Activated naive CD8-positive, alpha-beta T cell treated with anti-CD3 and anti-CD28 coated beads, Interleukin-2, amount 50 U/mL, for 16 hours (primary cell): ENCODE measurements around the gene TSHZ2.
"Not testable (repeated sequence)": the region's sequence is repeated elsewhere in the genome, so short reads cannot be mapped to it uniquely, and the experiment has no call there.

Source experiments
- DNase-seq: peaks from one replicate; pipeline ENCODE4 v3.0.0-alpha.2; 2020; ENCODE audit warnings: low read depth, low spot score

The TSHZ2 gene

GRCh38 chr20:52963131-52963530, 9.0 kb upstream of the TSHZ2 start:
- no peak for DNase-seq

DNA sequence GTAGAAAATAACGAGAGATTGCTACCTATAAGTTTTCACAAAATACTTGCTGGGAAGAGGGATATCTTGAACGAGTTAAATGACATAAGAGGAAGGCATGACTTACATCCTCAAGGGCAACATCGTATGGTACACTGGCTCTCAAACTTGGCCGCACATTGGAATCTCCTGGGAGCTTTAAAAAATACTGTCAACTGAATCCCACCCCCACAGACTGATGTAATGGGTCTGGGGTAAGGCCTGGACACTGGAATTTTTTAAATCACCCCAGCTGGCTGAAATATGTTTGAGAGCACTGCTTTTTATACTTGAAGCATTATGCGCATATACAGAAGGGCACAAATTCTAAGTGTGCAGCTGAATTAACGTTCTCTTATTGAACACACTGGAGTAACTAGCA, 8.0 kb upstream of the TSHZ2 start:
- DNase-seq, result no peak

- DNase-seq, result no peak
Observed at GRCh38 chr20:52965380-52965779, 6.8 kb upstream of the TSHZ2 start.

- DNase-seq, result no peak
Observed at GRCh38 chr20:52965819-52966218, 6.3 kb upstream of the TSHZ2 start.

DNA sequence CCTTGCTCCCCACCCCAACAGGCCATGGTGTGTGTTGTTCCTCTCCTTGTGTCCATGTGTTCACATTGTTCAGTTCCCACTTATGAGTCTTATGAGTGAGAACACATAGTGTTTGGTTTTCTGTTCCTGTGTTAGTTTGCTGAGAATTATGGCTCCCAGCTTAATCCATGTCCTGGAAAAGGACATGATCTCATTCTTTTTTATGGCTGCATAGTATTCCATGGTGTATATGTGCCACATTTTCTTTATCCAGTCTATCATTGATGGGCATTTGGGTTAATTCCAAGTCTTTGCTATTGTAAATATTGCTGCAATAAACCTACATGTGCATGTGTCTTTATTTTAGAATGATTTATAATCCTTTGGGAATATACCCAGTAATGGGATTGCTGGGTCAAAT, 5.6 kb upstream of the TSHZ2 start:
- DNase-seq, result not testable (repeated sequence)

GRCh38 chr20:52971498-52972189, 514 bp upstream of the TSHZ2 start:
- no peak for DNase-seq

GRCh38 chr20:52972965-52973819, 1.0 kb downstream of the TSHZ2 start:
- no peak for DNase-seq

- DNase-seq, result no peak
Observed at GRCh38 chr20:52974179-52974594, 2.0 kb downstream of the TSHZ2 start.

GRCh38 chr20:52975029-52975732, 3.0 kb downstream of the TSHZ2 start:
- no peak for DNase-seq

- no peak for DNase-seq
Observed at GRCh38 chr20:52975803-52976531, 3.8 kb downstream of the TSHZ2 start.

- DNase-seq, result no peak
Observed at GRCh38 chr20:52978851-52979250, 6.7 kb downstream of the TSHZ2 start.

GRCh38 chr20:52981051-52981450, 8.9 kb downstream of the TSHZ2 start:
- DNase-seq, result no peak

DNA sequence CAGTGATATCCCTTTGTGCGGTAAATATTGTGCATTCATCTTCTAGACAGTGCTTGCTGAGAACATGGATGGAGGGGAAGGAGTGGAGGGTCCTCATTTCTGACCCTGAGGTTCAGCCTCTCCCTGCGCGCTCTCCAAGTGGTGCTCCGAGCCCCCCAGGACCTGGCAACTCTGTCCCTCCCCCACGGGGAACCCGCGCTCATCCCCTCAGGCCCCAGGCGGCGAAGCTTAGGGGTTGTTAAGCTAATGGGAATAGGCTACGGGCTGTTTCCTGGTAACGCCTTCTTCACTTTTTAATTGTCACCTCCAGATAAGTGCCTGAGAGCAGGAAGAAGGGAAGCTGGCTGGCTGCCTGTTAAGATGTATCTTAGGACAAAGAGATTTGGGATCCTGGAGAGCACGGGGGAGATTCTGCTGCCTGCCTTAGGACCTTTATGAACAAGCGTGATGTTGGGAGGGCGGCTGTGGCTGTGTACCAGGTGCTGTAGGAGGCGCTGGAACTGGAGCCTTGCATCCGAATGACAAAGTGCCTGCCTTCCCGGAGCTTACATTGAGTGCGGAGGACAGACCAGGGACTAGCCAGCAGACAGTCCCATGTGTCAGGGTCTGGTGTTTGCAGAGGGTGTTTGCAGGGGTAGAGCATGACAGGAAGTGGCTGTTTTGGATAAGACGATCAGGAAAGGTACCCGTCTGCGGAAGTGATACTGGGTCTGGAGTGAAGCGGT, 11.7 kb downstream of the TSHZ2 start:
- no peak for DNase-seq

DNA sequence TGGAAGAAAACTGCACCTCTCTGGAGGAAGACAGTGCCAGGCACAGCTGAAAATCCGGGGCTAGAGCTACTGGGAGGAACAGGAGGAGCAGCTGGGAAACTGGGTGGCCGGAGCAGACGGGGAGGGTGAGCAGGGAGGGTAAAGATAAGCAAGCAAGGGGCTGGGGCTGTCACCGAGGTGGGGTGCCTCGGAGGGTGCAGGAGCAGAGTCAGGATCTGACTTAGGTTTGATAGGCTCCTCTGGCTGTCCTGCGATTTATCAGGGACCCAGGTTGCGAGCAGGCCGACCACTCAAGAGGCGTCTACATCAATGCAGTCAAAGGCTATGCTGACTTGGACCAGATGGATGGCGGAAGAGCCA, 12.3 kb downstream of the TSHZ2 start:
- no peak for DNase-seq

DNA sequence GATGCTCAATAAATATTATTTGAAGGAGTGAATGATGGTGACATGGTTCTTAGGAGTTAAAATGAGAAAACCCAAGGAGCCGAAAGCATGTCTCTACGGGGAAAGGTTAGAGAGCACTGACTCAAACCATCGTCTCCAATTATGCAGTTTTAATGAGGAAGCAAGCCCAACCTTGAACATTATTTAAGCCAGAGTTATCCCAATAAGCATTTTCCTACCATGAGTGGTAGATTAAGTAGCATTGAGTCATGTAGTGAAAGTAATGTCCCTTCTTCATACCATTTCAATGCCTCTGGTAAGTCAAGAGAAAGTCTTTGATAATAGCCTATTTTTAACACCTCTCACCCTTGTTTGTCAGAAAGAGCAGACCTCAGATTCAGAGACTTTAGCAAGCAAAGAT, 13.5 kb downstream of the TSHZ2 start:
- DNase-seq, result no peak

GRCh38 chr20:52987295-52987694, 15.1 kb downstream of the TSHZ2 start:
- no peak for DNase-seq

GRCh38 chr20:52991830-52992229, 19.7 kb downstream of the TSHZ2 start:
- DNase-seq, result no peak

- no peak for DNase-seq
Observed at GRCh38 chr20:52992632-52993031, 20.5 kb downstream of the TSHZ2 start.

DNA sequence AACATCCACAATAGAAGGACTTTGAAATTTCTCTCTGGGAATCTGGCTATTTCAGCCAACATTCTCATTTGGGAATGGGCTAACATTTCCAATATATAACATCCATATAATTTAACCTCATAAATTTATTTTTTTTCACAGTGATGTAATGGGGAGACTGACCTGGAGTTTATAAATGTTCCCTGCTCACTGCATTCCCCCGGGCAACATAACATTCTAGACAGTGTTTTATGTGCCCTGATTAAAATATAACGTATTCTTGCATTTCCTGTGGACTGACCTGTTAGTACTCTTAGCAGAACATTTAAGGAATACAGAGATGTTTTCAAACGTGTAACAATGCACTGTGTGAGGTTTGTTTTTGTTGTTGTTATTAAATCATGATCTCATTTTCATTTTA, 20.9 kb downstream of the TSHZ2 start:
- no peak for DNase-seq

GRCh38 chr20:52994184-52994970, 22.2 kb downstream of the TSHZ2 start:
- DNase-seq, result no peak
